ENCODE results near the gene FAM170B.

FAM170B gene

DNA sequence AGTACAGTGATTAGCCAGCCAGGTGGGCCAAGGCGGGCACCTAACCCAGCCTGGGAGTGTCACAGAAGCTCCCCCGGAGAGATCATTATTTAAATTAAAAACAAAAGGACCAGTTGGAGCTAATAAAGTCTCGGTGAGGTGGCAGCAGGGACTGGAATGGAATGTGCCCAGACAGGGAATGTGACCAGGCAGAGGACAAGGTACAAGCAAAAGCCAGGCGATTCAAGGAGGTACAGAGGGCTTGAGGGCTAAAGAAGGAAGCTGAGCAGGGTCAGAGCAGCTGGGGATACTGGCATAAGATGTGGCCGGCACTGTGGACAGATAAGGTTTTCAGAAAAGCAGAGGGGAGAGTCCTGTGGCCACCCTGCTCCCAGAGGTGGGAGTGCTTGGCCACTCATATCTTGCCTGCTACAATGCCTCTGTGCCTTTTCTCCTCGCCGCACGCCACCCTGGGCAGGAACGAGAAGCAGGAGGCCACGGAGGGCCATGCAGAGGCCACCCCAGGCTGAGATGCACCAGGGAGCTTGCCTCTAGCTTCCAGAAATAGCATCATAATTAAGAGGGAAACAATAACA, 41.2 kb upstream of the FAM170B start:
- Histone ChIP-seq H3K27ac (ENCODE audit: low read depth, low read length) (no peak overlapping the region), H3K9me3 (ENCODE audit: control insufficient read depth in 5 of 5, low read length in 5 of 5) (no peaks in the 10 kb centered on the region), H3K27me3 (ENCODE audit: control insufficient read depth in 5 of 5, insufficient read depth in 4 of 5, low read length in 5 of 5) (no peaks in the 10 kb centered on the region), H3K9ac (ENCODE audit: low read length in 5 of 5) (no peak overlapping the region), H3K36me3 (ENCODE audit: control insufficient read depth in 5 of 5, insufficient read depth in 5 of 5, low read length in 5 of 5) (no peaks in the 10 kb centered on the region), H3K4me3 (ENCODE audit: low read depth in 1 of 5, low read length in 5 of 5) (no peak overlapping the region), H3K4me1 (ENCODE audit: control insufficient read depth in 5 of 5, insufficient read depth in 5 of 5, low read length in 5 of 5) (peaks cover 2 to 57% (median 21%) of the 10 kb centered on the region in 5 donors)

- H3K9ac ChIP-seq (ENCODE audit: low read length in 5 of 5): no peak overlapping the region
- H3K4me1 ChIP-seq (ENCODE audit: control insufficient read depth in 5 of 5, insufficient read depth in 5 of 5, low read length in 5 of 5): peaks cover 2 to 57% (median 21%) of the 10 kb centered on the region in 5 donors
- H3K4me3 ChIP-seq (ENCODE audit: low read depth in 1 of 5, low read length in 5 of 5): no peak overlapping the region
- no peaks in the 10 kb centered on the region for H3K27me3 ChIP-seq (ENCODE audit: control insufficient read depth in 5 of 5, insufficient read depth in 4 of 5, low read length in 5 of 5)
- no peaks in the 10 kb centered on the region for H3K9me3 ChIP-seq (ENCODE audit: control insufficient read depth in 5 of 5, low read length in 5 of 5)
- H3K27ac ChIP-seq (ENCODE audit: low read depth, low read length): no peak overlapping the region
- H3K36me3 ChIP-seq (ENCODE audit: control insufficient read depth in 5 of 5, insufficient read depth in 5 of 5, low read length in 5 of 5): no peaks in the 10 kb centered on the region
These were observed 40.6 kb upstream of the FAM170B start for GRCh38 chr10:49174261-49174925.

DNA sequence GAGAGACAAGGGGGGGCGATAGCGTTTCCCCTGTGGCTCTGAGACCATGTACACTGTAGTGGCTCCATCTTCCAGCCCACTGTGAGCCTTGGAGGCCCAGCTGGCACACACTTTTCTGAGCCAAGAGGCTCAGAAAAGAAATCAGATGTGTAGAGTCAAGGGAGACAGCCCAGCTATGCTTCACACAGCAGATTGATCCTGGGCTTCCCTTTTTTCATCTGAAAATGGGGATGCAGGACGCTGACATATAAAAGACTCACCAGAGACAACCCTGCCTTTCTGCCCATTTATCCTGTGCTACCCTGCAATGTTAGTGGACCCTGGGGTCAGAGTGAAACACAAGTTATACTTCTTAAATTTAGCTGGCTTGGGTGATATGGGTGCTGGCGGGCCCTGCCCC, 40.0 kb upstream of the FAM170B start:
- no peak overlapping the region for H3K27ac ChIP-seq (ENCODE audit: low read depth, low read length)
- no peak overlapping the region for H3K4me3 ChIP-seq (ENCODE audit: low read depth in 1 of 5, low read length in 5 of 5)
- no peaks in the 10 kb centered on the region for H3K9me3 ChIP-seq (ENCODE audit: control insufficient read depth in 5 of 5, low read length in 5 of 5)
- H3K27me3 ChIP-seq (ENCODE audit: control insufficient read depth in 5 of 5, insufficient read depth in 4 of 5, low read length in 5 of 5): no peaks in the 10 kb centered on the region
- no peak overlapping the region for H3K9ac ChIP-seq (ENCODE audit: low read length in 5 of 5)
- no peaks in the 10 kb centered on the region for H3K36me3 ChIP-seq (ENCODE audit: control insufficient read depth in 5 of 5, insufficient read depth in 5 of 5, low read length in 5 of 5)
- H3K4me1 ChIP-seq (ENCODE audit: control insufficient read depth in 5 of 5, insufficient read depth in 5 of 5, low read length in 5 of 5): peaks cover 2 to 52% (median 21%) of the 10 kb centered on the region in 5 donors

DNA sequence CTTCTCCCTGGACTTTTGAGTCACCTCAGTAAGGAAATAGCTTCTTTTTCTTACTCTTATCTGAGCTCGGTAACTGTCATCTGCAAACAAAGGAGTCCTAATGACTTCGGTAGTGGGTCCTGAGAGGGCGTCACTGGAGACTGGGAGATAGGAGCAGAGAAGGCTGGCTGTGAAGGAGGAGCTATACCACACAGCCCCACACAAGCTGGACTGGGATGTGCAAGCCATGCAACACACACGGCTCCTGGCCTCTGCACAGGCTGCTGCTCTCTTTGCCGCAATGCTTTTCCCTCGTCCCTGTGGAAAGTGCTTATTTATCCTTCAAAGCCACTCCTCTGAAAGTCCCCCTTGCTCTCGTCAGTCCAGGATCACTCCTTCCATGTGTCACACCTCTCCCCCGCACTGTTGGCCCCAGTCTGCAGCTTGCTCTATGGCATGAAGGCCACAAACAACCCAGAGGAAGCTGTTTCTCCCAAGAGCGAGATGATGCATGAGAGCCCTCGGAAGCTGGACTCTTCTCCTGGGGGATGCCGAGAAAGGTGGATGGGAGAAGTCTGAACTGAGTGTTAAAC, 39.5 kb upstream of the FAM170B start:
- no peak overlapping the region for H3K9ac ChIP-seq (ENCODE audit: low read length in 5 of 5)
- H3K4me1 ChIP-seq (ENCODE audit: control insufficient read depth in 5 of 5, insufficient read depth in 5 of 5, low read length in 5 of 5): peaks cover 2 to 49% (median 21%) of the 10 kb centered on the region in 5 donors
- no peak overlapping the region for H3K4me3 ChIP-seq (ENCODE audit: low read depth in 1 of 5, low read length in 5 of 5)
- H3K36me3 ChIP-seq (ENCODE audit: control insufficient read depth in 5 of 5, insufficient read depth in 5 of 5, low read length in 5 of 5): no peaks in the 10 kb centered on the region
- H3K9me3 ChIP-seq (ENCODE audit: control insufficient read depth in 5 of 5, low read length in 5 of 5): no peaks in the 10 kb centered on the region
- no peak overlapping the region for H3K27ac ChIP-seq (ENCODE audit: low read depth, low read length)
- no peaks in the 10 kb centered on the region for H3K27me3 ChIP-seq (ENCODE audit: control insufficient read depth in 5 of 5, insufficient read depth in 4 of 5, low read length in 5 of 5)

- Histone ChIP-seq H3K27me3 (ENCODE audit: control insufficient read depth in 5 of 5, insufficient read depth in 4 of 5, low read length in 5 of 5) (no peaks in the 10 kb centered on the region), H3K9ac (ENCODE audit: low read length in 5 of 5) (no peak overlapping the region), H3K36me3 (ENCODE audit: control insufficient read depth in 5 of 5, insufficient read depth in 5 of 5, low read length in 5 of 5) (no peaks in the 10 kb centered on the region), H3K4me1 (ENCODE audit: control insufficient read depth in 5 of 5, insufficient read depth in 5 of 5, low read length in 5 of 5) (peaks cover 2 to 49% (median 23%) of the 10 kb centered on the region in 5 donors), H3K27ac (ENCODE audit: low read depth, low read length) (no peak overlapping the region), H3K4me3 (ENCODE audit: low read depth in 1 of 5, low read length in 5 of 5) (no peak overlapping the region), H3K9me3 (ENCODE audit: control insufficient read depth in 5 of 5, low read length in 5 of 5) (no peaks in the 10 kb centered on the region)
These were observed 38.9 kb upstream of the FAM170B start for GRCh38 chr10:49172777-49173132.

DNA sequence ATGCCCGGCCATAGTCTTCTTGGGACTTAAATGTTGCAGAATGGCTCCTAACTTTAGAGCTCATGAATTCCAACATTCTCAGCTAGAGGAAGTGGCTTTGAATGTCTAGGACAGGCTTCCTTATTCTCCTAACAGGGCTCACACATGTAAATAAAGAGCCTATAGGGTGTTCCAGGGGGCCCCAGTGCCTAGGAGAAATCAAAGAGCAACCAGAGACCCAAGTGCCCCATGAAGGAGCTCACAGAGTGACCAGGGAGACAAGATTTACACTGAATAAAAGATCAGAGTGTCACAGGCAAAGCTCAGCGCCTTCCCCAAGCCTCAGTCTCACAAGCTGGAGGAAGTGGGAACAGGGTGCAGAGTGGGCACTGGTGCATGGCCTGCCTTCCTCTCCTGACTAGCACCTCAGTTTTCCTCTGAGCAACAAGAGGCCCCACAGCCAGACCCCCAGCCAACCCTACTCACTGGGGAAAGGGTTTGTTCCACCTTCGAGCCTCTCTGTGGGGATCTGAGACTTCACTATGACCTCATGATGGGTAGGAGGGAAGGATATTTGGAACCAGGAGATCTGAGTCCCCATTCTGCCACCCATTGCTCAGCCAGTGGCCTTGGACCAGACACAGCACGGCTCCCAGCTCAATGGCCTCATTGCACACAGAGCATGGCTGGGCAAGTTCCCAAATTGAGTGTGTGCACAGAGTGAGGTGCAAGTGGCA, 38.4 kb upstream of the FAM170B start:
- H3K27ac ChIP-seq (ENCODE audit: low read depth, low read length): no peak overlapping the region
- H3K4me1 ChIP-seq (ENCODE audit: control insufficient read depth in 5 of 5, insufficient read depth in 5 of 5, low read length in 5 of 5): peaks cover 0 to 49% (median 24%) of the 10 kb centered on the region in 5 donors
- H3K36me3 ChIP-seq (ENCODE audit: control insufficient read depth in 5 of 5, insufficient read depth in 5 of 5, low read length in 5 of 5): peaks cover 0 to 5% (median 3%) of the 10 kb centered on the region in 5 donors
- H3K9ac ChIP-seq (ENCODE audit: low read length in 5 of 5): no peak overlapping the region
- H3K4me3 ChIP-seq (ENCODE audit: low read depth in 1 of 5, low read length in 5 of 5): no peak overlapping the region
- no peaks in the 10 kb centered on the region for H3K9me3 ChIP-seq (ENCODE audit: control insufficient read depth in 5 of 5, low read length in 5 of 5)
- no peaks in the 10 kb centered on the region for H3K27me3 ChIP-seq (ENCODE audit: control insufficient read depth in 5 of 5, insufficient read depth in 4 of 5, low read length in 5 of 5)

DNA sequence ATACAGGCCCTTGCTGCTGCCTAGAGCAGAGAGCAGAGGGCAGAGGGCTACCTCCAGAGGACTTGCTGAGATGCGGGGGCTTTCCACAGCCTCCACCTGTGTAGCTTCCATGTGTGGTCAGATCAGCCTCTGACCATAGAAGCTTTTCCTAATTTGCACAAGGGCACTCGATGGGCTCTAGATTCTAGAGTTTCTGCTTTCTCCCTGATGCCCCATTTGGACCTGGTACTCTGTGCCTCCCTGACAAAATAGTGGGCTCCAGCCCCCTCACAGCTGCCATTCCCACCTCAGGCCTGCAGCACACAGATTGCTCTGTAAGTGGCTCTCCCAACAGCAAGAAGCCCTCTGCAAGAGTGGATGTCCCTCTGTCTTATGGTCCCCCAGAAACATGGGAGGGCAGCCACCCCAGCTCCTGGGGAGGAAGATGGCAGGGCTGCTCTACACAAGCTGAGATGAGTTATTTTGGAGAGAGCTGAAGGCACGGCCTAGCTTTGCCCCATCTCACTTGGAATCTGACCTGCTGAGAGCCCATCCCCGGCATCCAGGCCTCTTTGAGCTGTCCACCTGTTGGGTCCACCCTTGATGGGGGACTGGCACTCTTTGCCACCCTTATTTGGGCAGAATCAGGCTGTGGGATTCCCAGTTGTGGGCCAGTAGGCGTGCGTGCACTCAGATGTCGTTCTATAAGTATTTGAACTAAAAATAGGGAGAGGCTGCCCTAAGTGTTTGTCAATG, 37.7 kb upstream of the FAM170B start:
- Histone ChIP-seq H3K4me1 (ENCODE audit: control insufficient read depth in 5 of 5, insufficient read depth in 5 of 5, low read length in 5 of 5) (peaks cover 0 to 41% (median 19%) of the 10 kb centered on the region in 5 donors), H3K27me3 (ENCODE audit: control insufficient read depth in 5 of 5, insufficient read depth in 4 of 5, low read length in 5 of 5) (no peaks in the 10 kb centered on the region), H3K9ac (ENCODE audit: low read length in 5 of 5) (no peak overlapping the region), H3K4me3 (ENCODE audit: low read depth in 1 of 5, low read length in 5 of 5) (no peak overlapping the region), H3K36me3 (ENCODE audit: control insufficient read depth in 5 of 5, insufficient read depth in 5 of 5, low read length in 5 of 5) (peaks cover 0 to 11% (median 10%) of the 10 kb centered on the region in 5 donors), H3K9me3 (ENCODE audit: control insufficient read depth in 5 of 5, low read length in 5 of 5) (no peaks in the 10 kb centered on the region), H3K27ac (ENCODE audit: low read depth, low read length) (no peak overlapping the region)

DNA sequence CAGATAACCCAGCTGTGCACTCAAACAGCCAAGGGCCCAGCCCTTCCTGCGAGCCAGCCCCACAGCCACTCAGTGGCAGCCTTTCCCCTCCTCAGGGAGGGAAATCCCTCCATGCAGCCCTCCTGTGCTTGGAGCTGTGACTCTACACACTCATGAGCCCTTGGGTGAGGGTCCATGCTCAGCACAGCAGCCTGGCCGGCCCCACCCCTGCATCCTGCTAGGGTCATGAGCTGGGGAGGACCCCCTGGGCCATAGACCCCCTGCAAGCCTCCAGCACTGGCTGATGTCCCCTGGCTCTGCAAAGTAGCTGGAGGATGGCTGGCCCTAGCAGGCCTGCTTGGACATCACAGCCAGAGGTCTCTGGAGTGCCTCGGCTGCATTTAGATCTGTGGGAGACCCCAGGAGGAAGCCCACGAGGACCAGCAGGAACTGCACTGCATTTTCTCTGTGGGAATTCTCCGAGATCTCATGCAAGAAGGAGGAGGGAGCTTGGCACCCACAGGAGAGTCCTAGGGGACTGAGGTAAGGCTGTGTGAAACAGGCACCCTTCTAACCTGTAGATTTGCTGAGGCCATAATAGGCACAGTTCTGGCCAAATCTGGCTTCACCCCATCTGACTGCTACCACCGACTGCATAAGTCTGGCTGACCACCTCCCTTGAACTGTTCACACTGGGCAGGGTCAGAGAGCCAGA, 37.0 kb upstream of the FAM170B start:
- Histone ChIP-seq H3K36me3 (ENCODE audit: control insufficient read depth in 5 of 5, insufficient read depth in 5 of 5, low read length in 5 of 5) (peaks cover 0 to 18% (median 17%) of the 10 kb centered on the region in 5 donors), H3K9me3 (ENCODE audit: control insufficient read depth in 5 of 5, low read length in 5 of 5) (no peaks in the 10 kb centered on the region), H3K27me3 (ENCODE audit: control insufficient read depth in 5 of 5, insufficient read depth in 4 of 5, low read length in 5 of 5) (no peaks in the 10 kb centered on the region), H3K9ac (ENCODE audit: low read length in 5 of 5) (no peak overlapping the region), H3K4me3 (ENCODE audit: low read depth in 1 of 5, low read length in 5 of 5) (no peak overlapping the region), H3K27ac (ENCODE audit: low read depth, low read length) (no peak overlapping the region), H3K4me1 (ENCODE audit: control insufficient read depth in 5 of 5, insufficient read depth in 5 of 5, low read length in 5 of 5) (peaks cover 0 to 34% (median 19%) of the 10 kb centered on the region in 5 donors)

- no peaks in the 10 kb centered on the region for H3K27me3 ChIP-seq (ENCODE audit: control insufficient read depth in 5 of 5, insufficient read depth in 4 of 5, low read length in 5 of 5)
- no peak overlapping the region for H3K27ac ChIP-seq (ENCODE audit: low read depth, low read length)
- no peak overlapping the region for H3K9ac ChIP-seq (ENCODE audit: low read length in 5 of 5)
- H3K9me3 ChIP-seq (ENCODE audit: control insufficient read depth in 5 of 5, low read length in 5 of 5): no peaks in the 10 kb centered on the region
- H3K4me1 ChIP-seq (ENCODE audit: control insufficient read depth in 5 of 5, insufficient read depth in 5 of 5, low read length in 5 of 5): peaks cover 0 to 31% (median 19%) of the 10 kb centered on the region in 5 donors
- no peak overlapping the region for H3K4me3 ChIP-seq (ENCODE audit: low read depth in 1 of 5, low read length in 5 of 5)
- peaks cover 0 to 27% (median 25%) of the 10 kb centered on the region in 5 donors for H3K36me3 ChIP-seq (ENCODE audit: control insufficient read depth in 5 of 5, insufficient read depth in 5 of 5, low read length in 5 of 5)
These were observed 36.0 kb upstream of the FAM170B start for GRCh38 chr10:49169776-49170175.

Measured in subcutaneous abdominal adipose tissue (tissue), 5 donors.